ENCODE data around the gene LZTS3. TPM values are rescaled to one million over a fixed set of nuclear protein-coding genes. Genes with fewer than 3 reads are reported as not detected.

LZTS3 gene
- total and polyA plus RNA-seq, 2 of the 13 experiments (the other 11 are each of a cell fraction or from before 2014, with no cell fraction given) = 10.1 to 31.3 TPM

- TF ChIP-seq ZNF281 (CRISPR knock-in tag; IDR thresholded peaks at IDR 0.05; ENCODE audit: borderline replicate concordance) (peak; percentile 47; the same call in 1 of the 2 replicates), CHCHD3 (CRISPR knock-in tag; IDR thresholded peaks at IDR 0.05) (no peak; the same call in none of the 2 replicates), DMTF1 (CRISPR knock-in tag; IDR thresholded peaks at IDR 0.05) (peak; percentile 91; the same call in 1 of the 2 replicates), ZNF207 (IDR thresholded peaks at IDR 0.05; ENCODE audit: borderline replicate concordance) (no peak), HCFC1 (IDR thresholded peaks at IDR 0.05; ENCODE audit: low read depth, low read length) (peak; percentile 33; the same call in 1 of the 2 replicates), ZNF160 (CRISPR knock-in tag; IDR thresholded peaks at IDR 0.05) (peak; percentile 94), JUNB (CRISPR knock-in tag; IDR thresholded peaks at IDR 0.05; ENCODE audit: borderline replicate concordance) (no peak), ZNF20 (CRISPR knock-in tag; IDR thresholded peaks at IDR 0.05) (0 out of 2 replicates have a peak, but pooled peaks have one; percentile 16), PRDM10 (CRISPR knock-in tag; IDR thresholded peaks at IDR 0.05; ENCODE audit: low read depth) (peak; percentile 71; the same call in 1 of the 2 replicates), CTCF (CRISPR knock-in tag; IDR thresholded peaks at IDR 0.05) (peak; percentile 17; the same call in 1 of the 2 replicates), ZNF607 (CRISPR knock-in tag; IDR thresholded peaks at IDR 0.05; ENCODE audit: borderline replicate concordance) (peak; percentile 96; the same call in 1 of the 2 replicates), ZNF205 (CRISPR knock-in tag; IDR thresholded peaks at IDR 0.05) (peak; percentile 94), CC2D1A (CRISPR knock-in tag; IDR thresholded peaks at IDR 0.05) (peak; percentile 43; the same call in 1 of the 2 replicates), FOXK1 (CRISPR knock-in tag; IDR thresholded peaks at IDR 0.05; ENCODE audit: borderline replicate concordance, low read depth) (peak; percentile 57; the same call in 1 of the 2 replicates), ZNF12 (CRISPR knock-in tag; IDR thresholded peaks at IDR 0.05) (peak; percentile 9; the same call in 1 of the 2 replicates), GLMP (CRISPR knock-in tag; IDR thresholded peaks at IDR 0.05; ENCODE audit: borderline replicate concordance) (no peak)
Measured at GRCh38 chr20:3204124-3204794, 30.9 kb upstream of the LZTS3 start, which contains the start of gene DDRGK1 (continued).
